NB4 (cell line): ENCODE data around the gene RABEP2.
"Not testable (repeated sequence)": the region's sequence is repeated elsewhere in the genome, so short reads cannot be mapped to it uniquely, and the experiment has no call there.

Source experiments
- DNase-seq: peaks from one replicate; pipeline ENCODE4 v3.0.0; 2010; ENCODE audit warnings: low read depth
- H3K4me3 ChIP-seq: one replicate; pipeline ENCODE4 v1.5.1; 2011; ENCODE audit warnings: mild to moderate bottlenecking, low read depth, low read length, moderate library complexity
- CTCF ChIP-seq: IDR thresholded peaks from one replicate; pipeline ENCODE4 v1.5.1; 2012; ENCODE audit warnings: low read depth, low read length
- MAX ChIP-seq: IDR thresholded peaks from 2 replicates; pipeline ENCODE4 v1.6.1; 2011; ENCODE audit warnings: low read depth, low read length
- MYC ChIP-seq: IDR thresholded peaks from 2 replicates; pipeline ENCODE4 v1.6.1; 2011; ENCODE audit warnings: low read depth, low read length
- POLR2A ChIP-seq: IDR thresholded peaks from 2 replicates; pipeline ENCODE4 v1.6.1; 2011; ENCODE audit warnings: mild to moderate bottlenecking; ENCODE audit not compliant: insufficient read length; ENCODE audit errors: extremely low read depth

RABEP2 gene

GRCh38 chr16:28946681-28947080, 21.6 kb upstream of the RABEP2 start:
- TF ChIP-seq CTCF = no peak
- no peak for TF ChIP-seq MYC
- TF ChIP-seq POLR2A = no peak
- no peak for TF ChIP-seq MAX
- no peak for DNase-seq
- H3K4me3 ChIP-seq = no peak overlapping the region

- no peak for DNase-seq
- TF ChIP-seq POLR2A (no peak), CTCF (no peak), MYC (no peak)
- no peak overlapping the region for H3K4me3 ChIP-seq
Observed at GRCh38 chr16:28943281-28943680, 18.2 kb upstream of the RABEP2 start.

DNA sequence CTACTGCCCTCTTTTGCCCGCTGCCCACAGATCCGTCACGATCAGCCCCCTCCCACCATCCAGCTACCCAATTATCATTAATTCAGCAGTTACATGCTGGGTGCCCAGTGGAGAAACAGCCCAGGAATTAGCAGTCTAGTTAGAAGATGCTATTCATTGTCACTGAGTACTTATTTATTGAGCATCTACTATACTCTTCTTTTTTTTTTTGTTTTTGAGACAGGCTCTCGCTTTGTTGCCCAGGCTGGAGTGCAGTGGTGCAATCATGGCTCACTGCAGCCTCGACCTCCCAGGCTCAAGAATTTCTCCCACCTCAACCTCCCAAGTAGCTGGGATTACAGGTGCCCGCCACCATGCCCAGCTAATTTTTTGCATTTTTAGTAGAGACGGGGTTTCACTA, 14.8 kb upstream of the RABEP2 start:
- not testable (repeated sequence) for DNase-seq, H3K4me3 ChIP-seq

- TF ChIP-seq CTCF = no peak
- no peak for TF ChIP-seq POLR2A
- no peak for TF ChIP-seq MYC
- no peak for TF ChIP-seq MAX
- DNase-seq = no peak
- no peak overlapping the region for H3K4me3 ChIP-seq
Observed at GRCh38 chr16:28938721-28939120, 13.7 kb upstream of the RABEP2 start.

GRCh38 chr16:28937222-28937876, 12.3 kb upstream of the RABEP2 start:
- no peak for TF ChIP-seq POLR2A
- TF ChIP-seq CTCF = peak; percentile 7
- DNase-seq = no peak
- H3K4me3 ChIP-seq = no peak overlapping the region

- no peak overlapping the region for H3K4me3 ChIP-seq
- DNase-seq = no peak
- no peak for TF ChIP-seq MAX
- no peak for TF ChIP-seq CTCF
- TF ChIP-seq POLR2A = no peak
- TF ChIP-seq MYC = no peak
Observed at GRCh38 chr16:28936784-28937155, 11.7 kb upstream of the RABEP2 start.
